ENCODE measurements around the gene LAIR2. TPM values are rescaled to one million over a fixed set of nuclear protein-coding genes. Genes with fewer than 3 reads are reported as not detected.

The LAIR2 gene
- total RNA-seq, 1 donor from 2014 or later: not detected

- H3K9me3 ChIP-seq (ENCODE audit: low read depth): no peaks in the 10 kb centered on the region
- H4K20me1 ChIP-seq (ENCODE audit: low read depth): no peaks in the 10 kb centered on the region
Observed at GRCh38 chr19:54556194-54556593, 53.6 kb downstream of the LAIR2 start.

GRCh38 chr19:54558339-54558738 lies 55.7 kb downstream of the LAIR2 start:
- Mint-ChIP-seq H3K27me3 (ENCODE audit: insufficient read depth, low read depth) (peaks cover 2% of the 10 kb centered on the region), H3K9me3 (peaks cover 14% of the 10 kb centered on the region)
- no peaks in the 10 kb centered on the region for H3K27me3 ChIP-seq

More at GRCh38 chr19:54556194-54556593, 53.6 kb downstream of the LAIR2 start:
- Histone ChIP-seq H3K36me3 (no peaks in the 10 kb centered on the region), H3K4me3 (no peak overlapping the region), H3F3A (ENCODE audit: low read depth) (no peaks in the 10 kb centered on the region), H3K9ac (no peak overlapping the region), H3K27ac (no peak overlapping the region), H3K4me1 (no peaks in the 10 kb centered on the region), H3K79me2 (ENCODE audit: low read depth) (no peaks in the 10 kb centered on the region), H3K27me3 (no peaks in the 10 kb centered on the region), H2AFZ (replicated peaks) (no peak overlapping the region), H3K4me2 (no peak overlapping the region)
- Mint-ChIP-seq H3K27me3 (ENCODE audit: insufficient read depth, low read depth) (peaks cover 2% of the 10 kb centered on the region), H3K4me1 (no peaks in the 10 kb centered on the region), H3K27ac (no peak overlapping the region), H3K36me3 (no peaks in the 10 kb centered on the region), H3K4me3 (no peak overlapping the region), H3K9me3 (peaks cover 20% of the 10 kb centered on the region)
- no peak for TF ChIP-seq EZH2phosphoT487 (IDR thresholded peaks at IDR 0.05)
- TF ChIP-seq CTCF (IDR thresholded peaks at IDR 0.05): no peak
- TF ChIP-seq EZH2 (IDR thresholded peaks at IDR 0.05): no peak
- DNase-seq (ENCODE audit: low spot score): no peak

More at GRCh38 chr19:54558339-54558738, 55.7 kb downstream of the LAIR2 start:
- Mint-ChIP-seq H3K27ac (no peak overlapping the region), H3K4me1 (no peaks in the 10 kb centered on the region), H3K4me3 (no peak overlapping the region), H3K36me3 (no peaks in the 10 kb centered on the region)
- Histone ChIP-seq H3K36me3 (no peaks in the 10 kb centered on the region), H3K9me3 (ENCODE audit: low read depth) (peaks cover 5% of the 10 kb centered on the region), H3K27ac (no peak overlapping the region), H3K4me3 (no peak overlapping the region), H3K4me2 (no peak overlapping the region), H3F3A (ENCODE audit: low read depth) (no peaks in the 10 kb centered on the region), H3K79me2 (ENCODE audit: low read depth) (no peaks in the 10 kb centered on the region), H2AFZ (replicated peaks) (no peak overlapping the region), H3K9ac (no peak overlapping the region), H3K4me1 (no peaks in the 10 kb centered on the region), H4K20me1 (ENCODE audit: low read depth) (no peaks in the 10 kb centered on the region)
- TF ChIP-seq EZH2phosphoT487 (IDR thresholded peaks at IDR 0.05) (no peak), EZH2 (IDR thresholded peaks at IDR 0.05) (no peak), CTCF (IDR thresholded peaks at IDR 0.05) (no peak)
- DNase-seq (ENCODE audit: low spot score): no peak

Small RNAs within 50 kb of the gene (small RNA-seq; reads per million reads assigned to genes)
- not detected for gene AC245036.2

Other genes with a start within 250 kb of the LAIR2 start
- gene LILRB5, start 245.6 kb upstream of the LAIR2 start, total RNA-seq (ENCODE audit: low replicate concordance): not detected in 2 replicates
- gene LILRB2, start 221.7 kb upstream of the LAIR2 start, total RNA-seq (ENCODE audit: low replicate concordance): not detected in 2 replicates
- not detected in 2 replicates for gene LILRA5, start 189.7 kb upstream of the LAIR2 start, total RNA-seq (ENCODE audit: low replicate concordance)
- not detected in 2 replicates for gene LILRA4, start 163.7 kb upstream of the LAIR2 start, total RNA-seq (ENCODE audit: low replicate concordance)
- not detected in 2 replicates for gene LAIR1, start 137.9 kb upstream of the LAIR2 start, total RNA-seq (ENCODE audit: low replicate concordance)
- gene TTYH1, start 87.4 kb upstream of the LAIR2 start, total RNA-seq (ENCODE audit: low replicate concordance): 34.2 and 128 TPM in 2 replicates
- 36.6 and 90.1 TPM in 2 replicates for gene LENG8, start 53.6 kb upstream of the LAIR2 start, total RNA-seq (ENCODE audit: low replicate concordance)
- 0.79 and 4.0 TPM in 2 replicates for gene LENG9, start 39.1 kb upstream of the LAIR2 start, total RNA-seq (ENCODE audit: low replicate concordance)
- gene CDC42EP5, start 29.5 kb upstream of the LAIR2 start, total RNA-seq (ENCODE audit: low replicate concordance): 1.1 TPM in 1 of 2 replicates, not detected in the other
- not detected in 2 replicates for gene LILRA2, start 71.0 kb downstream of the LAIR2 start, total RNA-seq (ENCODE audit: low replicate concordance)
- gene LILRA1, start 90.8 kb downstream of the LAIR2 start, total RNA-seq (ENCODE audit: low replicate concordance): not detected in 2 replicates
- gene LILRB1, start 127.7 kb downstream of the LAIR2 start, total RNA-seq (ENCODE audit: low replicate concordance): not detected in 2 replicates
- not detected in 2 replicates for gene LILRB4, start 160.2 kb downstream of the LAIR2 start, total RNA-seq (ENCODE audit: low replicate concordance)
- not detected in 2 replicates for gene KIR3DL3, start 221.6 kb downstream of the LAIR2 start, total RNA-seq (ENCODE audit: low replicate concordance)
- not detected in 2 replicates for gene KIR2DL3, start 235.7 kb downstream of the LAIR2 start, total RNA-seq (ENCODE audit: low replicate concordance)

Data from neural progenitor cell (in vitro differentiated cells).